ENCODE results near the gene DLGAP4. TPM values are rescaled to one million over a fixed set of nuclear protein-coding genes. Genes with fewer than 3 reads are reported as not detected.

Gene DLGAP4
- total and polyA plus RNA-seq, 2 of the 13 experiments (the other 11 are each of a cell fraction or from before 2014, with no cell fraction given) = 15.2 to 26.7 TPM

GRCh38 chr20:36460648-36461599 is 154.8 kb downstream of the DLGAP4 start (continued):
- TF ChIP-seq ZNF329 (CRISPR knock-in tag; IDR thresholded peaks at IDR 0.05; ENCODE audit: low read depth) (0 out of 2 replicates have a peak, but pooled peaks have one; percentile 27), ZFP62 (CRISPR knock-in tag; IDR thresholded peaks at IDR 0.05) (0 out of 2 replicates have a peak, but pooled peaks have one; percentile 31), ZBTB14 (CRISPR knock-in tag; IDR thresholded peaks at IDR 0.05) (peak; percentile 99), ZNF569 (CRISPR knock-in tag; IDR thresholded peaks at IDR 0.05; ENCODE audit: borderline replicate concordance) (no peak), TBX2 (CRISPR knock-in tag; IDR thresholded peaks at IDR 0.05; ENCODE audit: borderline replicate concordance) (peak; percentile 82), ZNF264 (CRISPR knock-in tag; IDR thresholded peaks at IDR 0.05) (peak; percentile 90), ZNF12 (CRISPR knock-in tag; IDR thresholded peaks at IDR 0.05) (peak; percentile 32; the same call in 1 of the 2 replicates), TBL1XR1 (IDR thresholded peaks at IDR 0.05; ENCODE audit: borderline replicate concordance, low read length, partially characterized antibody) (peak; percentile 13), ARID3A (IDR thresholded peaks at IDR 0.05; ENCODE audit: low read depth, low read length) (no peak), THRA (CRISPR knock-in tag; IDR thresholded peaks at IDR 0.05; ENCODE audit: borderline replicate concordance) (peak; percentile 25; the same call in 1 of the 2 replicates), ADNP (CRISPR knock-in tag; IDR thresholded peaks at IDR 0.05) (0 out of 2 replicates have a peak, but pooled peaks have one; percentile 33), ZNF367 (CRISPR knock-in tag; IDR thresholded peaks at IDR 0.05; ENCODE audit: borderline replicate concordance) (no peak; the same call in none of the 2 replicates), DPF2 (CRISPR knock-in tag; IDR thresholded peaks at IDR 0.05; ENCODE audit: borderline replicate concordance, low read depth) (peak; percentile 45; the same call in 1 of the 2 replicates), KDM5B (CRISPR knock-in tag; IDR thresholded peaks at IDR 0.05; ENCODE audit: borderline replicate concordance) (peak; percentile 95), UBTF (CRISPR knock-in tag; IDR thresholded peaks at IDR 0.05) (peak; percentile 73), ZNF850 (CRISPR knock-in tag; conservative IDR thresholded peaks at IDR 0.05) (no peak), SP5 (CRISPR knock-in tag; IDR thresholded peaks at IDR 0.05; ENCODE audit: borderline replicate concordance, low read depth) (peak; percentile 94), SRF (IDR thresholded peaks at IDR 0.05; ENCODE audit: low read depth, low read length) (0 out of 2 replicates have a peak, but pooled peaks have one; percentile 2), GPBP1L1 (CRISPR knock-in tag; IDR thresholded peaks at IDR 0.05) (no peak)

Data from HepG2 (cell line).